ENCODE results near the gene NDUFA3.
A peak's percentile ranks its signal among the peaks of the same experiment; 100 is the strongest.

Gene NDUFA3

DNA sequence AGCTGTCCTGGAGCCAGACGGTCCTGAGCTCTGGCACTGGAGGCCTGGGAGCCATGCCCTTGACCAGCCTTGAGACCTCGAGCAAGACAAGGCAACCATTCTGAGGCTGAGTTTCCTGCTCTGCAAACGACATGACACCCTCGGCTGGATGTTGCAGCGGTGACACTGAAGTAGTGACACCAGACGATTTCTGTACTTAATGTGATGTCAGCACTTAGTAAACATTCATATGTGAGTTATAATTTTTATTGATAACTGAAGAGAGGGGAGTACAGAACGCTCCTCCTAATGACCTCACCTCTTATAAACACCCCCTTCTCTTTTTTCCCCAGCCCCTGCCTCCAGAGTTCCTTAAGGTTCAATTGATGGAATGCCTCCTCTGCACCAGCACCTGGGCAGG, 5.8 kb downstream of the NDUFA3 start:
- no peak for DNase-seq

GRCh38 chr19:54109651-54110050, 7.0 kb downstream of the NDUFA3 start:
- no peak for DNase-seq

DNA sequence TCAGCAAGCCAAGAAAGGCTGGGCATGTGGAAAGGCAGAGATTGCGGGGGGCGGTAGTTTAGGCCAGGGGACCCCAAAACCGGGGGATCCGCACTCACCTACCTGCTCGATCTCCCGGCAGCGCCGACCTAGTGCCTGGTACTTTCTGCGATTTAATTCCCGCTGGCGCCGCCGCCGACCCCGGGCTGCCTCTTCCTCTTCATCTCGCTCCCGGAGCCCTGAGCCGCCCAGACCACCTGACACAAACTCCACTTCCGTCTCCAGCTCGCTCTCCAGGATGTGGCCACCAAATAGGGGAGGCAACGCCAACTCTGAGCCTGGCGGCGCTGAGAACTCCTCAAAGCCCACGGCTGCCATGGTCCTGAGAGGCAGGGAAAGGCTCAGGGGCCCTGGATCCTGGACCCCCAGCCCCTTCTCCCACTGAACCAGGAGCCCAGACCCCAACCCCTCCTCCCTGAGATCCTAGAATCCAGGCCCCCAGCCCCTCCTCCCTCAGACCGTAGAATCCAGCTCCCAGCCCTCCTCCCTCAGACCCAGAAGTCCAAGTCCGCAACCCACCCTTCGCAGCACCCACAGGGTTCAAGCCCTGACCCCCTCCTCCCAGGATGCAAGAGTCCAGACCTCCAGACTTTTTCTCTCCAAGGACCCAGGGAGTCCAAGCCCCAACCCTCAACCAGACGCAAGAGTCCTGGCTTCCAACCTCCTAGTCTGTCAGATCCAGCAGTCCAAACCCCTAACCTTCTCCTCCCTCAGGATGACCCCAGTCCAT, 11.9 kb downstream of the NDUFA3 start:
- DNase-seq = no peak

DNA sequence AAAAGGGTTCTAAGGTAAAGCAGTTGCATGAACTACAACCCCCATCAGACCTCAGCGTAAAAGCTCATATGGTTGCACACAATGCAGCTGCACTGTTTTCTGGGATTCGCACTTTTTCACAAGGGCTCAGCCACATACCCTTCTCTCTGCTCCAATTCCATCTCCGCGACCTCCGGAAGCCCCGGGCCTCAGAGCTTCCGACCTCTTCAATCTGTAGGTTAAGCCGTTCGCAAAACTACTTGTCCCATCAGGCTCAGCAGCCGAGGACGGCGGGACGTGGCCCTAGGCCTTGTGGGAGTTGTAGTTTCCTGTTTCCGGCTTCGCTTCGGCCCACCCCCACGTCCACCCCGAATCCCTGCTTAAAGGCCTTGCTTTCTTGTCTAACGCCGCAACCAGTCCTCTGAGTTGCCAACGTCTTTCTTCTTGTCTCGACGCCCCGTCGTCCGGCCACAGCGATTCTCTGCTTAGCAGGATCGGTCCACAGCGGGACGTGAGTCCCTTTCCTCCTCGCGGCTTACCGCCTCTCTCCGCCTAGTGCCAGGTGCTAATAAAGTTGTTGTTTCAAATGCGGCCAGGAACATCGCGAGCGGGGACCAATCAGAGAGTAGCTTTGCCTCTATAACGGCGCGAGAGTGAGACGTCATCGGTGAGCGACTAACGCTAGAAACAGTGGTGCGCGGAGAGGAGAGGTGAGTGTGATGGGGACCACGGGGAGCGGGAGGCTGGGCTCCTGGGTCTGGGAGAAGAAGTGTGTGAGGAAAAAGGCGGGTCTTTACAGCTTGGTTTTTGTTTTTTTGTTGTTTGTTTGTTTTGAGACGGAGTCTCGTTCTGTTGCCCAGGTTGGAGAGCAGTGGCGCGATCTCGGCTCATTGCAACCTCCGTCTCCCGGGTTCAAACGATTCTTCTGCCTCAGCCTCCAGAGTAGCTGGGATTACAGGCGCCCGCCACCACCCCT, 12.7 kb downstream of the NDUFA3 start, which contains the start of the genes PRPF31 and TFPT:
Gene PRPF31 (plus strand): TSS at position 646 of the 955 bp plus-strand sequence. CDS start 2,525 bp downstream, outside the sequence.
Gene TFPT (minus strand): TSS at position 549 of the 955 bp plus-strand sequence. CDS start 388 bp downstream, at position 161.
- DNase-seq = peak; percentile 97

GRCh38 chr19:54121259-54121658, 18.6 kb downstream of the NDUFA3 start:
- DNase-seq = no peak

GRCh38 chr19:54123682-54124081, 21.0 kb downstream of the NDUFA3 start:
- no peak for DNase-seq

GRCh38 chr19:54124393-54124792, 21.7 kb downstream of the NDUFA3 start:
- DNase-seq = no peak

DNA sequence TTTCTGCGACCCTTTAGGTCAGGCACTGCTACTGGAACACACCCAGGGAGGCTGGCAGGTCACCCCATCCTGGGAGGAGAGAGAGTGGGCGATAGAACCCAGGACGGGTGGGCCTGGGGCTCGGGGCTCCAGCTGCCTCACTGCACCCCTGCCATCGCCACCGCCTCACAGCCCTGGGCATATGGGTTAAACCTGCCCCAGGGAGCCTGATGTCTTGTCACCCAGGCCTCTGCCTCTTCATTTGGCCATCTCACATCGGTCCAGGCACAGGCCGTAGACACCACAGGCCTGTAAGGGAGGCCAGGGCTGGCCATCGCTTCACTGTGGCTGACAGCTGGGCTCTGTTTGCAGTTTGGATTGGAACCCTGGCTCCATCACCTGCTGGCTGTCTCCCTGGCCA, 23.1 kb downstream of the NDUFA3 start:
- no peak for DNase-seq

- no peak for DNase-seq
These were observed 25.2 kb downstream of the NDUFA3 start for GRCh38 chr19:54127688-54128440.

GRCh38 chr19:54128441-54128725, 25.7 kb downstream of the NDUFA3 start:
- no peak for DNase-seq

GRCh38 chr19:54128796-54129616, 26.4 kb downstream of the NDUFA3 start:
- DNase-seq = no peak

- DNase-seq = no peak
These were observed 27.0 kb downstream of the NDUFA3 start for GRCh38 chr19:54129617-54129996.

DNA sequence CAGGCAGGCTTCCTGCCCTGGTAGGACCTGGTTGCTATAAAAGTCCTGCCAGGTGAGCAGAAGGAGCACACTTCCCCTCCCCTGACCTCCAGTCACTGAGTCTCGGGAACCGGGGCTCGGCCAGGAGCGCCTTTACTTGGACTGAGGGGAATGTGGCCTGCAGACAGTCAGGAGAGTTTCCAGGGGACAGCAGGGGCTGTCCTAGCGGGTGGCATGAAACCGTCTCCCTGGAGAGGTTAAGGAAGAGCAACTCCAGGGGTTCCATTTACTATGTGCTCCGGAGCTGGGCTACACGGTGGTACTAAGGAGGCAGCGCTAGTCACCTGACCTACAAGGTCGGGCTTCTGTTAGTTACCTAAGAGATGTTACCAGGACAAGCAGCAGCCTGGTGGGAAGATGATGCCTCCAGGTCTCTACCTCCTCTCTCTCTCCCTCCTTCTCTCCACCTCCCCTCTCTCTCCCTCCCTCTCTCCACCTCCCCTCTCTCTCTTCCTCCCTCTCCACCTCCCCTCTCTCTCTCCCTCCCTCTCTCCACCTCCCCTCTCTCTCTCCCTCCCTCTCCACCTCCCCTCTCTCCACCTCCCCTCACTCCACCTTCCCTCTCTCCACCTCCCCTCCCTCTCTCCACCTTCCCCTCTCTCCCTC, 30.8 kb downstream of the NDUFA3 start:
- peak; percentile 30 for DNase-seq

GRCh38 chr19:54133957-54134590, 31.4 kb downstream of the NDUFA3 start:
- DNase-seq = no peak

GRCh38 chr19:54136086-54136863, 33.6 kb downstream of the NDUFA3 start:
- DNase-seq = no peak

- peak; percentile 100 for DNase-seq
These were observed 34.4 kb downstream of the NDUFA3 start for GRCh38 chr19:54136864-54137698.

DNA sequence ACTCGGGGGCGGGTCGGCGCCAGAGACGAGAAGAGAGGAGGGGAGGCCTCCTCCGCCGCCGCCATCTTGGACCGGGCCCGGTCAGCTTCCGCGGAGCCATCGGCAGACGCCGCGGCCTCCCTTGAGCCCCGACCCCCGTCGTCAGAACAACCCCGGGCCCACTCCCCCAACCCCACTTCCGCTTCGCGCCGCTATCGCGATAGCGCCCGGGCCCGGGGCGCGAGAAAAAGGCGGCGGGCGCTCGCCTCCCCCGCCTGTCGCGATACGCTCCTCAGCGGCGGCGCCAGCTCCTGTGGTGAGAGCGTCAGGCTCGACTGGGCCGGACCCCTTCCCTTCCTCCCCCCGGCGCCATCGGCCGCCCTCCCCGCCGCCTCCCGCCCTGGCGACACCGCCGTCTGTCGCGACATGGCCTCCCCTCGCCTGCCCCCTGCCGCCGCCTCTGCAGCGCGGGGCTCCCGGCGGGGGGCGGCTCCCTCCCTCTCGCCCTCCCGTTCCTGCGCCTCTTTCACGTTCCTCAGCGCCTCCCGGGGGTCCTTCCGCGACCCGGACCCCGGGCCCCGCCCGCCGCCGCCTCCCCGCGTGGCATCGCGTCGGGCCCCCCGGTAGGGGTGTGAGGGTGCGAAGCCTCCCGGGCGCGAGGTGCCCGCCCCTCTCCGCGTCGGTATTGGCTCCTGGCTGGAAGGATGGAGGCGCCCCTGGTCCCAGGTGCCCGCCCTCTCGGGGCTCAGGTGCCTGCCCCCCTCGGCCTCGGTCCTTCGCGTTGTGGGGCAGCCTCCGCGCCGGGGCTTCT, 35.2 kb downstream of the NDUFA3 start, which contains the start of gene CNOT3:
Gene CNOT3 (plus strand): TSS at position 64 of the 790 bp plus-strand sequence. CDS start 5,217 bp downstream, outside the sequence.
- DNase-seq = no peak

- DNase-seq = no peak
These were observed 36.0 kb downstream of the NDUFA3 start for GRCh38 chr19:54138489-54139256.

Measured in NCI-H2029 (cell line).